GM23248 (cell line): ENCODE measurements around the gene TXLNA.

Experiments used
- EZH2 ChIP-seq: fragments of 200-600 bp; sonication (generic); IDR thresholded peaks from 2 replicates; pipeline ENCODE4 v1.6.1; 2018; ENCODE audit warnings: antibody characterized with exemption, mild to moderate bottlenecking; ENCODE audit not compliant: insufficient read depth, poor library complexity, severe bottlenecking
- EZH2phosphoT487 ChIP-seq: fragments of 200-600 bp; sonication (generic); IDR thresholded peaks from 2 replicates; pipeline ENCODE4 v1.6.1; 2018; ENCODE audit warnings: antibody characterized with exemption, moderate library complexity, mild to moderate bottlenecking, low read depth; ENCODE audit not compliant: insufficient read depth

GRCh38 chr1:32232558-32233304 lies 53.3 kb downstream of the TXLNA start:
- TF ChIP-seq EZH2, result no peak
- TF ChIP-seq EZH2phosphoT487, result no peak
